Neural cell (in vitro differentiated cells): Measurements from ENCODE around the gene GIMAP6. TPM values are rescaled to one million over a fixed set of nuclear protein-coding genes. Genes with fewer than 3 reads are reported as not detected.
"Not testable (repeated sequence)": the region's sequence is repeated elsewhere in the genome, so short reads cannot be mapped to it uniquely, and the experiment has no call there.

Source experiments
- H2AFZ ChIP-seq: fragments of 200-600, 300-800 bp; sonication (generic), shearing (Covaris generic); 2 replicates; pipeline ENCODE4 v1.6.0; 2014; ENCODE audit warnings: low read depth, mild to moderate bottlenecking, antibody characterized with exemption, low read length, moderate library complexity
- H3F3A ChIP-seq: fragments of 200-600 bp; shearing (Covaris generic); 2 replicates; pipeline ENCODE4 v1.6.1; 2016; ENCODE audit warnings: mild to moderate bottlenecking, moderate library complexity, mixed read lengths, antibody characterized with exemption, low read length; ENCODE audit not compliant: insufficient read depth, poor library complexity, severe bottlenecking
- H3K27ac ChIP-seq: fragments of 200-600, 300-800 bp; sonication (generic), shearing (Covaris generic); 2 replicates; pipeline ENCODE4 v1.5.1; 2014; ENCODE audit warnings: mild to moderate bottlenecking, low read length, moderate library complexity
- H3K27me3 ChIP-seq: fragments of 300-800, 200-600 bp; sonication (generic), shearing (Covaris generic); 2 replicates; pipeline ENCODE4 v1.6.0; 2014; ENCODE audit warnings: mild to moderate bottlenecking, low read depth, low read length, moderate library complexity; ENCODE audit not compliant: insufficient read depth
- H3K36me3 ChIP-seq: fragments of 300-800, 200-600 bp; sonication (generic), shearing (Covaris generic); 2 replicates; pipeline ENCODE4 v1.5.1; 2014; ENCODE audit warnings: mild to moderate bottlenecking, antibody characterized with exemption, low read length, moderate library complexity; ENCODE audit not compliant: insufficient read depth
- H3K4me2 ChIP-seq: fragments of 300-800, 200-600 bp; sonication (generic), shearing (Covaris generic); 2 replicates; pipeline ENCODE4 v1.6.0; 2014; ENCODE audit warnings: mild to moderate bottlenecking, low read length
- H3K4me3 ChIP-seq: fragments of 300-800, 200-600 bp; sonication (generic), shearing (Covaris generic); 2 replicates; pipeline ENCODE4 v1.5.1; 2014; ENCODE audit warnings: mild to moderate bottlenecking, low read length, moderate library complexity
- H3K79me2 ChIP-seq: fragments of 200-600 bp; shearing (Covaris generic); replicated peaks from 2 replicates; pipeline ENCODE4 v1.6.0; 2014; ENCODE audit warnings: mild to moderate bottlenecking, low read length, moderate library complexity; ENCODE audit not compliant: insufficient read depth
- H3K9ac ChIP-seq: fragments of 300-800, 200-600 bp; sonication (generic), shearing (Covaris generic); 2 replicates; pipeline ENCODE4 v1.6.1; 2016; ENCODE audit warnings: mild to moderate bottlenecking, low read length, mixed read lengths
- H3K9me2 ChIP-seq: fragments of 200-600 bp; shearing (Covaris generic); 2 replicates; pipeline ENCODE4 v1.6.1; 2016; ENCODE audit warnings: mild to moderate bottlenecking, low read length, mixed read lengths; ENCODE audit not compliant: insufficient read depth
- H3K9me3 ChIP-seq: fragments of 200-600, 300-800 bp; sonication (generic), shearing (Covaris generic); 2 replicates; pipeline ENCODE4 v1.6.1; 2016; ENCODE audit warnings: mild to moderate bottlenecking, mixed run types, low read length, moderate library complexity, mixed read lengths
- H4K20me1 ChIP-seq: fragments of 200-600 bp; shearing (Covaris generic); 2 replicates; pipeline ENCODE4 v1.6.1; 2016; ENCODE audit warnings: mild to moderate bottlenecking, mixed run types; ENCODE audit not compliant: insufficient read depth
- CTCF ChIP-seq: fragments of 450-650 bp; IDR thresholded peaks from 2 replicates; pipeline ENCODE4 v1.5.1; 2014; ENCODE audit warnings: antibody characterized with exemption, mild to moderate bottlenecking, moderate library complexity; ENCODE audit not compliant: poor library complexity, severe bottlenecking
- EP300 ChIP-seq: fragments of 450-650 bp; conservative IDR thresholded peaks from 2 replicates; pipeline ENCODE4 v1.6.1; 2014; ENCODE audit warnings: antibody characterized with exemption, mild to moderate bottlenecking, moderate library complexity; ENCODE audit not compliant: poor library complexity, severe bottlenecking
- EZH2 ChIP-seq: fragments of 200-600, 300-800 bp; shearing (Covaris generic), sonication (generic); IDR thresholded peaks from 2 replicates; pipeline ENCODE4 v1.6.1; 2014; ENCODE audit warnings: antibody characterized with exemption, low read length, borderline replicate concordance, mild to moderate bottlenecking; ENCODE audit not compliant: insufficient read depth, poor library complexity, severe bottlenecking
- MXI1 ChIP-seq: fragments of 450-650 bp; conservative IDR thresholded peaks from 2 replicates; pipeline ENCODE4 v1.6.1; 2014; ENCODE audit warnings: antibody characterized with exemption, mild to moderate bottlenecking; ENCODE audit not compliant: poor library complexity, severe bottlenecking
- POLR2AphosphoS5 ChIP-seq: IDR thresholded peaks from 2 replicates; pipeline ENCODE4 v1.6.1; 2012
- RAD21 ChIP-seq: fragments of 450-650 bp; conservative IDR thresholded peaks from 2 replicates; pipeline ENCODE4 v1.6.1; 2014; ENCODE audit warnings: antibody characterized with exemption, mild to moderate bottlenecking, moderate library complexity
- SMC3 ChIP-seq: fragments of 450-650 bp; conservative IDR thresholded peaks from 2 replicates; pipeline ENCODE4 v1.6.1; 2014; ENCODE audit warnings: antibody characterized with exemption, mild to moderate bottlenecking, moderate library complexity; ENCODE audit not compliant: poor library complexity
- TAF1 ChIP-seq: IDR thresholded peaks from 2 replicates; pipeline ENCODE4 v1.6.1; 2012; ENCODE audit warnings: low read depth
- polyA plus RNA-seq: library from polyadenylated mRNA; depleted of rRNA; stranded (reverse); fragments of >200 nt; gene quantifications from 2 replicates; pipeline ENCODE4 v1.2.3, GENCODE V29; 2014
- TF ChIP-seq, protein P1 (sequence below): IDR thresholded peaks from 2 replicates; pipeline ENCODE4 v1.6.1; 2012; ENCODE audit warnings: borderline replicate concordance

GIMAP6 gene
- polyA plus RNA-seq, 1 donor from 2014 or later = not detected

DNA sequence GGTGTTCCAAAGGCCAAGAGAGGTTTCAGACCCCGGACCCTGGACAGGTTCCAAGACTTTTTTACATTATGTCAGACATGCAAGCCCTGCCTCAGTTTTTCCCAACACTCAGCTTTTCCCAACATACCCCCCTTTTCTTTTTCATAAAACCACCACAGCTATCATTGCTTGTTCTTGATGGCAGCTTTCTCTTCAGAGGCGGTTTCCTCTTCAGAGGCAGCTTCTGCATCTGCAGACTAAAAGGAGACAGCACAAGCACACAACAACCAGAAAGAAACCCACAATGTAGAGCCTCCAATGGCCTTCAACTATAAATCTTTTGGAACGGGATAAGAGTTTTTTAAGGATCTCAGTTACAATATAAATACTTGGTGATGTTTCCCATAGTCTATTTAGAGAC is 19.3 kb downstream of the GIMAP6 start:
- Histone ChIP-seq H3K9me3 (no peaks in the 10 kb centered on the region), H3K4me3 (no peak overlapping the region), H3K4me2 (no peak overlapping the region), H3K9me2 (no peaks in the 10 kb centered on the region), H3K27me3 (no peaks in the 10 kb centered on the region), H3K36me3 (no peaks in the 10 kb centered on the region), H3K27ac (no peak overlapping the region), H3F3A (no peaks in the 10 kb centered on the region), H3K79me2 (no peaks in the 10 kb centered on the region), H2AFZ (no peak overlapping the region), H4K20me1 (no peaks in the 10 kb centered on the region), H3K9ac (no peak overlapping the region)
- TF ChIP-seq EZH2 (no peak), MXI1 (no peak), POLR2AphosphoS5 (no peak)
- TF ChIP-seq, protein P1, sequence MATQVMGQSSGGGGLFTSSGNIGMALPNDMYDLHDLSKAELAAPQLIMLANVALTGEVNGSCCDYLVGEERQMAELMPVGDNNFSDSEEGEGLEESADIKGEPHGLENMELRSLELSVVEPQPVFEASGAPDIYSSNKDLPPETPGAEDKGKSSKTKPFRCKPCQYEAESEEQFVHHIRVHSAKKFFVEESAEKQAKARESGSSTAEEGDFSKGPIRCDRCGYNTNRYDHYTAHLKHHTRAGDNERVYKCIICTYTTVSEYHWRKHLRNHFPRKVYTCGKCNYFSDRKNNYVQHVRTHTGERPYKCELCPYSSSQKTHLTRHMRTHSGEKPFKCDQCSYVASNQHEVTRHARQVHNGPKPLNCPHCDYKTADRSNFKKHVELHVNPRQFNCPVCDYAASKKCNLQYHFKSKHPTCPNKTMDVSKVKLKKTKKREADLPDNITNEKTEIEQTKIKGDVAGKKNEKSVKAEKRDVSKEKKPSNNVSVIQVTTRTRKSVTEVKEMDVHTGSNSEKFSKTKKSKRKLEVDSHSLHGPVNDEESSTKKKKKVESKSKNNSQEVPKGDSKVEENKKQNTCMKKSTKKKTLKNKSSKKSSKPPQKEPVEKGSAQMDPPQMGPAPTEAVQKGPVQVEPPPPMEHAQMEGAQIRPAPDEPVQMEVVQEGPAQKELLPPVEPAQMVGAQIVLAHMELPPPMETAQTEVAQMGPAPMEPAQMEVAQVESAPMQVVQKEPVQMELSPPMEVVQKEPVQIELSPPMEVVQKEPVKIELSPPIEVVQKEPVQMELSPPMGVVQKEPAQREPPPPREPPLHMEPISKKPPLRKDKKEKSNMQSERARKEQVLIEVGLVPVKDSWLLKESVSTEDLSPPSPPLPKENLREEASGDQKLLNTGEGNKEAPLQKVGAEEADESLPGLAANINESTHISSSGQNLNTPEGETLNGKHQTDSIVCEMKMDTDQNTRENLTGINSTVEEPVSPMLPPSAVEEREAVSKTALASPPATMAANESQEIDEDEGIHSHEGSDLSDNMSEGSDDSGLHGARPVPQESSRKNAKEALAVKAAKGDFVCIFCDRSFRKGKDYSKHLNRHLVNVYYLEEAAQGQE = no peak

GRCh38 chr7:150610233-150610632 is 22.0 kb downstream of the GIMAP6 start:
- Histone ChIP-seq H3K9ac (no peak overlapping the region), H3K79me2 (no peaks in the 10 kb centered on the region), H3K4me3 (no peak overlapping the region), H2AFZ (no peak overlapping the region), H3K27me3 (no peaks in the 10 kb centered on the region), H3K4me2 (no peak overlapping the region), H4K20me1 (no peaks in the 10 kb centered on the region), H3K9me2 (no peaks in the 10 kb centered on the region), H3K27ac (no peak overlapping the region), H3K9me3 (no peaks in the 10 kb centered on the region), H3F3A (no peaks in the 10 kb centered on the region), H3K36me3 (no peaks in the 10 kb centered on the region)
- TF ChIP-seq TAF1 = no peak
- no peak for TF ChIP-seq POLR2AphosphoS5
- no peak for TF ChIP-seq RAD21
- no peak for TF ChIP-seq EP300
- no peak for TF ChIP-seq MXI1
- TF ChIP-seq EZH2 = no peak
- TF ChIP-seq SMC3 = no peak
- TF ChIP-seq, protein P1 = no peak
- TF ChIP-seq CTCF = no peak

DNA sequence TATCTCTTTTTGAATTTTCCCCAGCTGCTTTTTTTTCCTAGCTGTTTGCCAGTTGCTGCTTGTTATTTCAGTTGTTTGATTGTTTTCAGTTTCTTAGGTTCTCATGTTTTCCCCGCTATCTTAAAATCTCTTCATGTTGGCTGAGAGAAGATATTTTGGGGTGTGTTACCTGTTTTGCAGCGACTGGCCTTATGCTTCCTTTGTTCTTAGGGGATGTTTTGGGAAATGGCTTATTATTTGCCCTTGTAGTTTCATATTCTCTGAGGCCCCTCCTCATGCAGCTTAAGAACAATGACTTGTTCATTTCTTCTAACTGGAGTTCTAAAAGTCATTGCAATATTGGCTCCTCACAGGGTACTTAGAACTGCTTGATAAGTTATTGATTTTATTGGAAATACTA is 28.6 kb downstream of the GIMAP6 start:
- H2AFZ ChIP-seq, H3K36me3 ChIP-seq, H3K4me2 ChIP-seq, H3K9me2 ChIP-seq, H3K27me3 ChIP-seq, H3K4me3 ChIP-seq, H3K79me2 ChIP-seq, H3K27ac ChIP-seq, H3F3A ChIP-seq, H3K9me3 ChIP-seq, H4K20me1 ChIP-seq, H3K9ac ChIP-seq: not testable (repeated sequence)
